NCI-H446 (cell line): Measurements from ENCODE around the gene DDI2.
"Not testable (repeated sequence)": the region's sequence is repeated elsewhere in the genome, so short reads cannot be mapped to it uniquely, and the experiment has no call there.

Source experiments
- DNase-seq, 2 experiments: peaks; one replicate each; lab custom pipeline; 2025; lab: John Stamatoyannopoulos, UW

Gene DDI2

DNA sequence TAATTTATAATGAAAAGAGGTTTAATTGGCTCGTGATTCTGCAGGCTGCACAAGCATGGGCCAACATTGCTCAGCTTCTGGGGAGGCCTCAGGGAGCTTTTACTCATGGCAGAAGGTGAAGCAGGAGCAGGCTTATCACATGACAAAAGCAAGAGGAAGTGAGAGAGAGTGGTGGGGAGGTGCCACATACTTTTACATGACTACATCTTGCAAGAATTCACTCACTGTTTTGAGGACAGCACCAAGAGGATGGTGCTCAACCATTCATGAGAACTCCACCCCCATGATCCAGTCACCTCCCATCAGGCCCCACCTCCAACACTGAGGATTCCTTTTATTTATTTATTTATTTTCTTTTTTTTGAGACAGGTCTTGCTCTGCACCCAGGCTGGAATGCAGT is 61.3 kb downstream of the DDI2 start:
- no peak for DNase-seq

DNA sequence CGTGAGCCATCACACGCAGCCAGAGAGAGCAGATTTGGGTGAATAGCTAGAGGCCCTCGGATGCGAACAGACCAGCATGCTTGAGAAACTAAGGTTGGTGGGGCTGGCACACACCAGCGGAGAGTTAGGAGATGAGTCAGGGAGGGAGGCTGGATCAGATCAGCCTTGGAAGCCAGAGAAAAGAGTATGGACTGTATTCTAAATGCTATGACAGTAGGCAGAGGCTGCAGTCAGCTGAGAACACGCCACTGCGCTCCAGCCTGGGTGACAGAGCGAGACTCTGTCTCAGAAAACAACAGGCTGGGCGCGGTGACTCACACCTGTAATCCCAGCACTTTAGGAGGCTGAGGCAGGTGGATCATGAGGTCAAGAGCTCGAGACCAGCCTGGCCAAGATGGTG is 62.9 kb downstream of the DDI2 start:
- DNase-seq: no peak

GRCh38 chr1:15680561-15681348 is 63.5 kb downstream of the DDI2 start:
- no peak for DNase-seq

DNA sequence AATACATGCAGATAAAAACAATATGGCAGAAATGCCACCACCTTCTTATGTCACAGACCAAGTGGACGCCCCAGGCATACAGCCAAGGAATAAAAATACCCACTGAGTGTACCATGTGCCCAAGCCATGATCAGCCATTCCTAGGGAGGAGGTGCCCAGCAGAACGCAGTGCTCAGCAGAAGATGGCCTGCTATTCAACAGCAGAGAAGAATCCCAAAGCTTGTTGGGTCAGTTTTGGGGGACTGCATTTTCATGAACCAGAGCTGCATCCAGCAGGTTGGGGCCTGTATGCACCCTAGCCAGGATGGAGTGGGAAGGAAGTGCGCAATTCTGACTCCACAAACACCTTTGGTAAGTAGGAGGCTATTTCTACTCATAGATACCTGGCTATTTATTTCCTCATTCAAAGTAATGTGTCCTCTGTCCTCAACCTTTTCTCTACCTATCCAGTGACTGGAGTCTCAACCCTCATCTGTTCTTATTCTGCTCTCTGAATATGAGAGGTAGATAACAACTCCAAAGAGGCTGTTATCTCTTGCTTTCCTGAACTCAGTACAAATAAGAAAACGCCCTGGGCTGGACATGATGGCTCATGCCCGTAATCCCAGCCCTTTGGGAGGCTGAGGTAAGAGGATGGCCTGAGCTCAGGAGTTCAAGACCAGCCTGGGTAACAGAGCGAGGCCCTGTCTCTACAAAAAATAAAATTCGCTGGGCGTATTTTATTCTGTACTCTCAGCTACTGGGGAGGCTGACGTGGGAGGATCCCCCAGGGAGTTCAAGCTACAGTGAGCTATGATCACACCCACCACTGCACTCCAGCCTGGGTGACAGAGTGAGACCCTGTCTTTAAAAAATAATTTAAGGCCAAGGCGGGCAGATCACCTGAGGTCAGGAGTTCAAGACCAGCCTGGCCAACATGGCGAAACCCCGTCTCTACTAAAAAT is 64.4 kb downstream of the DDI2 start:
- no peak for DNase-seq

DNA sequence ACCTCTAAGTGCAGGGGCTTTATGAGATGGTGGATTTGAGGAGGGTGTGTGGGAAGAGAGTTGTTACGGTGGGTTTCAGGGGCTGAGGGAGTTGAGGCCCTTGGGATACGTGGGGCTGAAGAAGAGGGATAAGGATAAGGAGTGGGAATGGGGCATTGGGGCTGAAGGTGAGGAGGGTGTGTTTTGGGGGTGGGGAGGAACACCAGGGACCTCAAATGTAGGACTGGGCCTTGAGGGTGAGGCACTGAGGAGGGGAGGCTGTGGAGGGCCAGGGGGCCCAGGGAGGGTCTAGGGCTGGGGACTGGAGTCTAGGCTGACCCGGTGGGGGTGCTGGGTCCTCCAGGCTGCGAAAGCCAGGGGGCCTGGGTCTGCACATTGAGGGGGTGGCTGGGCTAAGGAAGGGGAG is 65.7 kb downstream of the DDI2 start:
- no peak for DNase-seq

DNA sequence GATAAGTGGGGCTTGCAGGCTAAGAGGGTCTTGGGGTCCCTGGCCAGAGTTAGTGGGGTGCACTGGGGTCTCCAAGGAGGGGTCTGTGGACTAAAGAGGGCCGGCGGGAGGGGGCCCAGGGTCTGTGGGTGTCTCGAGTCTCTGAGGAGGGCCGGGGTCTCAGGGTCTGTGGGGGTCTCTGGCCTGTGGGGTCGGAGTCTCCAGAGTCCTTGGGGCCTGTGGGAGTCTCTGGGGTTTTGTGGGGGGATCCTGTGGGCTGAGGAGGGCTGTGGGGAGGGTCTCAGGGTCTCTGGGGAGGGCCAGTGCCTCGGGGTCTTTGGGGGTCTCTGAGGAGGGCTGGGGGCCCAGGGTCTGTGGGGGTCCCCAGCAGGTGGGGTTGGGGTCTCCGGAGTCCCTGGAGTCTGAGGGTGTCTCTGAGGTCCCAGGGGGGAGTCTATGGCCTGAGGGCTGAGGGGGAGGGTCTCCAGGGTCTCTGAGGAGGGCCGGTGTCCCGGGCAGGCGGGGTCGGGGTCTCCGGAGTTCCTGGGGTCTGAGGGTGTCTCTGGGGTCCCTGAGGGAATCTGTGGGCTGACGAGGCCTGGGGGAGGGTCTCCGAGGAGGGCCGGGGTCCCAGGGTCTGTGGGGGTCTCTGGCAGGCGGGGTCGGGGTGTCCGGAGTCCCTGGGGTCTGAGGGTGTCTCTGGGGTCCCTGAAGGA is 66.2 kb downstream of the DDI2 start:
- no peak for DNase-seq

DNA sequence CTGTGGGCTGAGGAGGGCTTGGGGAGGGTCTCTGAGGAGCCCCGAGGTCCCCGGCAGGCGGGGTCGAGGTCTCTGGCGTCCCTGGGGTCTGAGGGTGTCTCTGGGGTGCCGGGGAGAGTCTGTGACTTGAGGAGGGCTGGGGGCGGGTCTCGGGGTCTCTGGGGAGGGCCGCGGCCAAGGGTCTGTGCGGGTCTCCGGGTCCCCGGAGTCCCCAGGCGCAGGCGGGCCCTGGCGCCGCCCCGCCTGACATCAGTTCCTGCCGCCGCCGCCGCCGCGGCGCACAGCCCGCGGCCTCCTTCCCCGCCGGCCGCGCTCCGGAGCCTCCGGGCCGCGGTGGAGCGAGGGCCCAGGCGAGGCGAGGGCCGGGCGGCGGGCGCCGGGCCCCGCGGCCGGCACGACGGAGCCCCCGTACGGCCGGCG is 66.8 kb downstream of the DDI2 start, which contains the start of gene PLEKHM2:
Gene PLEKHM2 (plus strand): TSS at position 279 of the 420 bp plus-strand sequence. CDS start 239 bp downstream, outside the sequence.
- peak in 1 of 2 experiments; percentile 52 for DNase-seq

DNA sequence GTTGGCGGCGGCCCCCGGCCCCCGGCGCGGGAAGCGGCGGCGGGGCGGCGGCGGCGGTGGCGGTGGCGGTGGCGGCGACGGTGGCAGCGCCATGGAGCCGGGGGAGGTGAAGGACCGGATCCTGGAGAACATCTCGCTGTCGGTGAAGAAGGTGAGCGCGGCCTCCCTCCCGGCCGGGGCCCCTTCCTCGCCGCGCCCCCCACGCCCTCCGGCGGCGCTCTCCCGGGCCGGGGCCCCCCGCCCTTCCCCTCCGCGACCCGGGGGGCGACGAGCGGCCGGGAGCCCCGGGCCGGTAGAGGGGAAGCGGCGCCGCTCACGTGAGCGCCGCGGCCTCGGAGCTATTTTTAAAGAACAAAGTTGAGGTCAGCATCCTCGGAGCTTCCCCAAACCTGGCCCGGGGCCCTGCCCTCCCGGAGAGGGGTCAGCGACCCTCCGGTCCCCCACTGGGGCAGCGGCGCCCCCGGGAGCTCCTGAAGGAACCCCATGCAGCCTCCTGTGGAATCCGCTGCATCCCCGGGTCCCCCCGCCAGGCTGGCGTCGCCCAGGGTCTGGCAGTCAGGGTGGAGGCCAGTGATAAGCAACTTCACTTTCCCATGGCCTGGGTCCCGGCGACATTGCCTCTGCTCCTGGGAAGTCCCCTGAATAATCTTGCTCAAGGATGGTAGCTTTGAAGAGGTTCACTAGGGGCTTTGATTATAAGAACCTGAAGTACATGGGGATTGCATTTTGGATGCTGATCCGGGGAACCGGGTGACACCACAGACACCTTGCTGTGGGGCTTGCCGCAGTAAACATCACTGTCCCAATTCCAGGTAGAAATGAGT is 67.4 kb downstream of the DDI2 start:
- no peak for DNase-seq

DNA sequence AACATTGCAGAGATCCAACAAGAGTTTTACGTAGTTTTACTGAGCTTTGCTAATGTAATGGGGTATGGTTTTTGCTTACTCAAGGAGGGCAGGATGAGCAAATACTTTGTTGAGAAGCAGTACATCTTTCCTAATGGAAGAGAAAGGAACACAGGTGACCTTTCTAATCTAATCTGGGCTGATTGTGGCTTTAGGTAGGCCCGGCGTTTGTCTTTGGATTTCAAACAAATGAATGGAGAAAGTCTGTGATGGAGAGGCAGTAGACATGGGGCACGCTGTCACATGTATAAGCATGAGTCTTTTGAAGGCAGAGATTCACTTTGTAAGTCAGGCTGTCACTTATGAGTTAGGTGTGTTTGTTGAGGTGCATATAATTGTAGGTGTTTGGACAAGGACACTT is 68.6 kb downstream of the DDI2 start:
- DNase-seq: no peak

DNA sequence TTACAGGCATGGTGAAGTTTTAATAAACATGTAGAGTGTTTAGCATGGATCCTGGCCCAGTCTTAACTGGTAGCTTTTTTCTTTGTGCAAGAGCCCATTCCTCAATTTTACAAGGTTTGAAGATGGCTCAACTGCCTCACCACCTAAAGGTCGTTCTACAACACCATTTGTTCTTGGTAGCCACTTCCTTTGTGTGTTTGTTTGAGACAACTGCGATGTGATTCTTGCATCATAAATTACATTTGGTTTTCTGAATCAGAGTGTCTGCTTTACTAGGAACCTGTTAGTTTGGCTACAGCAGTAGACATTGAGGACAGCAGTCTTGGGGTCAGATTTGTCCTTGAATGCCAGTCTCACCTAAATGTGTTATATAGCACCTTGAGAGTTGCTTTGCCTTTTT is 70.2 kb downstream of the DDI2 start:
- DNase-seq: no peak

- no peak for DNase-seq
Observed at GRCh38 chr1:15690317-15690716, 73.1 kb downstream of the DDI2 start.

DNA sequence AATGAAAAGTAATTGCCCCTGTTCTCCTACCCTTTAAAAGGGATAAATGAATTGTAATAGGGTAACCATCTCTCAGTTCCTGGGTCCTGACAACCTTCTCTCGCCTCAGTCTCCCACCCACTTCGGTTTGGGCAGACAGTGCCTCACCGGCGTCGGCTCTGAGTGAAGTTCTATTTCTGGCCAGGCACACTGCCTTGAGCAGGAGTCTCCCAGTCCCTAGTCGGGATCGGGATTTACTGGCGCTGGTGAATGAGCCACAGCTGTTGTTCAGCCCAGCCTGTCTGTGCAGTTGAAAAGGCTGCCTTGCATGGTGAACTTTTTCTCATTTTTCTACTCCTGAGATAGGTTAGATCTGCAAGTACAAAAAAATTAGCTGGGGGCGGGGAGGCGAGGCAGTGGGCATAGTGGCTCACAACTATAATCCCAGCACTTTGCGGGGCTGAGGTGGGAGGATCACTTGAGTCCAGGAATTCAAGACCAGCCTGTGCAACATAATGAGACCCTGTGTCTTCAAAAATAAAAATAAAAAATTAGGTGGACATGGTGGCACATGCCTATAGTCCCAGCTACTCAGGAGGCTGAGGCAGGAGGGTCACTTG is 74.3 kb downstream of the DDI2 start:
- DNase-seq: no peak

- DNase-seq: no peak
Observed at GRCh38 chr1:15692121-15692682, 74.9 kb downstream of the DDI2 start.

DNA sequence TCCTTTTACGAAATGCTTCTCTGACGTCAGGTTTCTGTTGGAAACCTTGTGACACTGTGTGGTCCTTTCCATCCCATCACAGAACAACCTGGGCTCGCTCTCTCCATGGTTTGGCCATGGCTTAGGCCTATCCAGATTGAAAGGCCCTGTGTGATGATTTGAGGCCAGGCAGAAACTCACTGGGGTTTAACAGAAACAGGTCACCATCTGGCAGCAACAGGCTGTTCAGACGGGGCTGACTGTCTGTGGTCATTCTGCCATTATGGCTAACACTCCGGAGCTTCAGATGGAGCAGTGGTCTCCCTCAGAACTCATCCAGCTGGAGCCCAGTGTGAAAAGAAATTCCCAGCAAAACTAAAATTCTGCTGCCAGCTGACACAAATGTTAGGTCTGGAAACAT is 76.1 kb downstream of the DDI2 start:
- no peak for DNase-seq

DNA sequence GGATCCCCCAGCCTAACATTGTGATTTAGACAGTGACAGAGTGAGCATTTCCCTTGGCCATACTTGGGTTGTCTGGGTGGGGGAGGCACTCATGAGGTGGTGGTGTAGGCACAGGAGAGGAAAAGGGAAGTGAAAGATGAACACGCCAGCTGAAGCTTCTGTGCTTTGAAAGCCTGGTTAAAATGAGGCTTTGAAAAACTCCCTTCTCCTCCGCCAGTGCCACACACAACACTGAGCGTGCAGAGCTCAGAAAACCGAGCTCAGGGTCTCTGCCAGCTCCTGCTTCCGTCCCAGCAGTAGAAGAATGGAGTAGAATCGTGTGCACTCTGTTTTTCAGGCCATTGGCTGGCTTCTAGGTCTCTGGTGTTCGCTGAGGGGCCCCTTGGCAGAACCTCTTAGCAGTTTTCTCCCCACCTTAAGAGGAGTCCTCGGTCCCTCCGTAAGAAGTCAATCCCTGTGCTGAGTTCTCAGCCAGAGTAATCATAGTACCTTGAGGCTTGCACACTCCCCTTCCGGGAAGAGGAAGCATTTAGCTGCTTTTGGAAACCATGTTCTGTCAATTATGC is 79.8 kb downstream of the DDI2 start:
- no peak for DNase-seq

GRCh38 chr1:15698201-15698600 is 80.9 kb downstream of the DDI2 start:
- DNase-seq: no peak

DNA sequence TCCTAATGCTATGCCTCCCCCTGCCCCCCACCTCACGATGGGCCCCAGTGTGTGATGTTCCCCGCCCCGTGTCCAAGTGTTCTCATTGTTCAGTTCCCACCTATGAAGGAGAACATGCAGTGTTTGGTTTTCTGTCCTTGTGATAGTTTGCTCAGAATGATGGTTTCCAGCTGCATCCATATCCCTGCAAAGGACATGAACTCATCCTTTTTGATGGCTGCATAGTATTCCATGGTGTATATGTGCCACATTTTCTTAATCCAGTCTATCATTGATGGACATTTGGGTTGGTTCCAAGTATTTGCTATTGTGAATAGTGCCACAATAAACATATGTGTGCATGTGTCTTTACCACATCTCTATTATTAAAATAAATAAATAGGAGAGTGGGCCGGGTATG is 82.1 kb downstream of the DDI2 start:
- DNase-seq: not testable (repeated sequence)

DNA sequence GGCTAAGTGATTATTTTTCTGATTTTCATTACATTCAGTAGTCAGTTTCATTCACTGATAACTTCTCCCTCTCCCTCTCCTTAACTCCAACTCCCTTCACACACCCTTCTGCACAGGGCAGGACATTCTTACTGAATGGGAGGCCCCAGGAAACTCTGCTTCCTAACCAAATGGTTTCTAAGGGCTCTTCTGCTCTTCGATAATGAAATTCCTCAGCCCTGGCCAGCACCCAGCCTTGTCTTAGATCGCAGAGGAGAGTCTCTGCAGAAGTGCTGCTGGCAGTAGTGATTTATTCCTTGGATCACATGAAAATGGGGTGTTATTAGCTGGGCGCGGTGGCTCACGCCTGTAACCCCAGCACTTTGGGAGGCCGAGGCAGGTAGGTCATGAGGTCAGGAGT is 83.2 kb downstream of the DDI2 start:
- no peak for DNase-seq

GRCh38 chr1:15701784-15702183 is 84.5 kb downstream of the DDI2 start:
- DNase-seq: no peak
